ENCODE results near the gene GRAMD1A.

The GRAMD1A gene

DNA sequence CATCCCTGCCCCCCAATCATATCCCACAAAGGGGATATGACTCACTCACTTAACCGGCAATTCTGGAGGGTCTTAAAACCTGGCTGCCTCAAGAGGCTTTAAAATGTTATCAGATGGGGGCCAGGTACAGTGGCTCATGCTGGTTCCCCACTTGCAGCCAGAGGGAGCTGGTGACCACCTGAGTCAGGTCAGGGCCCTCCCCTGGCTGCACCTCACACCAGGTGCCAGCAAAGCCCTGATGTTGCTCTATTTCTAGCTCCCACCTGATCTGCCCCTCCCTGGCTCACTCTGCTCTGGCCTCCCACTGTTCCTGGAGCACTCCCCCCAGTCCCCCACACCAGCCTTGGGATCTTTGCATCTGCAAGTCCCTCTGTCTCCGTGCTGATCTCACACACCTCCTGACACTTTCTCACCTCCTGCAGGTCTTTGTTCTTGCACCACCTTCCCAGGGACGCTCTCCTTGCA is 55.6 kb downstream of the GRAMD1A start:
- no peak for DNase-seq (ENCODE audit: low read depth)

- no peak for DNase-seq (ENCODE audit: low read depth)
Measured at GRCh38 chr19:35056513-35057063, 56.5 kb downstream of the GRAMD1A start.

- DNase-seq (ENCODE audit: low read depth): no peak
Measured at GRCh38 chr19:35058370-35058769, 58.2 kb downstream of the GRAMD1A start.

DNA sequence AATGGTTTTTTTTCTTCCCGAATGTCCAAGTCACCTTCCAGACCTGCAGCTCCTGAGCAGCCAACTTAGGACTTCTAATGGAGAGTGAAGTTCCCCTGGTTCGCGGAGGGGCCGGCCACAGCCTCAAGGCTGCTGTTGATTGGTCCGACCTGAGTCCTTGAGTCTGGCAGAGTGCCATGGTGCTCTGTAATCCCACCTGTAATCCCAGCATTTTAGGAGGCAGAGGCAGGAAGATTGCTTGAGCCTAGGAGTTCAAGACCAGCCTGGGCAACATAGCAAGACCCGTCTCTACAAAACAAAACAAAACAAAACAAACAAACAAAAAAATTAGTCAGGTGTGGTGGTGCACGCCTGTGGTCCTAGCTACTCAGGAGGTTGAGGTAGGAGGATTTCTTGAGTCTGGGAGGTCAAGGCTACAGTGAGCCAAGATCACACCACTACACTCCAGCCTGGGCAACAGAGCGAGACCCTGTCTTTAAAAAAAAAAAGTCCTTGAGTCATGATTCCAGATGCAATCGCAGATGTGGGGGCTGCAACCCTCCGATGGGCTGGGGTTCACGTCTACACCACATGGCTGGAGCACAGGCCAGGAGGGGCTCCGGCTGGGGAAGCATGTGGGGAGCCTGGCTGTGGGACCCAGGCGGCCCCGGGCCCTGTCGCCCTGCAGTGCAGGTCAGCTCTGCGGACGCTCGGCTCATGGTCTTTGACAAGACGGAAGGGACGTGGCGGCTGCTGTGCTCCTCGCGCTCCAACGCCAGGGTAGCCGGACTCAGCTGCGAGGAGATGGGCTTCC is 59.1 kb downstream of the GRAMD1A start:
- no peak for DNase-seq (ENCODE audit: low read depth)

- DNase-seq (ENCODE audit: low read depth): no peak
Measured at GRCh38 chr19:35059799-35060091, 59.6 kb downstream of the GRAMD1A start.

DNA sequence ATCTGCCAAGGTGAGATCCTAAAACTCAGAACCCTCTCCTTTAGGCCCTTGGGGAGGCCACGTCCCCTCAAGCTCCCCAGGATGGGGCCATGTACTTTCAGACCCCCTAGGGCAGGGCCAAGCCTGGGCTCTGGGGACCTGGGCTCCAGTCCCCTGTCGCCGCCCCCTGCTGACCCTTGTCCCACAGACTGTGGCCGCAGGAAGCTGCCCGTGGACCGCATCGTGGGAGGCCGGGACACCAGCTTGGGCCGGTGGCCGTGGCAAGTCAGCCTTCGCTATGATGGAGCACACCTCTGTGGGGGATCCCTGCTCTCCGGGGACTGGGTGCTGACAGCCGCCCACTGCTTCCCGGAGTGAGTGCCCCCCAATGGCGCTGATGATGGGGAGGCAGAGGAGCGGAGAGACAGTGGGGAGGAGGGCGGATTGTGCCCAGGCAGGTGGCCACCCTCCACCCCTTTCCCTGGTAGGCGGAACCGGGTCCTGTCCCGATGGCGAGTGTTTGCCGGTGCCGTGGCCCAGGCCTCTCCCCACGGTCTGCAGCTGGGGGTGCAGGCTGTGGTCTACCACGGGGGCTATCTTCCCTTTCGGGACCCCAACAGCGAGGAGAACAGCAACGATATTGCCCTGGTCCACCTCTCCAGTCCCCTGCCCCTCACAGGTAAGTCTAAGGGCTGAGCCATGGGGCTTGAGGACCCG is 60.2 kb downstream of the GRAMD1A start:
- no peak for DNase-seq (ENCODE audit: low read depth)

DNA sequence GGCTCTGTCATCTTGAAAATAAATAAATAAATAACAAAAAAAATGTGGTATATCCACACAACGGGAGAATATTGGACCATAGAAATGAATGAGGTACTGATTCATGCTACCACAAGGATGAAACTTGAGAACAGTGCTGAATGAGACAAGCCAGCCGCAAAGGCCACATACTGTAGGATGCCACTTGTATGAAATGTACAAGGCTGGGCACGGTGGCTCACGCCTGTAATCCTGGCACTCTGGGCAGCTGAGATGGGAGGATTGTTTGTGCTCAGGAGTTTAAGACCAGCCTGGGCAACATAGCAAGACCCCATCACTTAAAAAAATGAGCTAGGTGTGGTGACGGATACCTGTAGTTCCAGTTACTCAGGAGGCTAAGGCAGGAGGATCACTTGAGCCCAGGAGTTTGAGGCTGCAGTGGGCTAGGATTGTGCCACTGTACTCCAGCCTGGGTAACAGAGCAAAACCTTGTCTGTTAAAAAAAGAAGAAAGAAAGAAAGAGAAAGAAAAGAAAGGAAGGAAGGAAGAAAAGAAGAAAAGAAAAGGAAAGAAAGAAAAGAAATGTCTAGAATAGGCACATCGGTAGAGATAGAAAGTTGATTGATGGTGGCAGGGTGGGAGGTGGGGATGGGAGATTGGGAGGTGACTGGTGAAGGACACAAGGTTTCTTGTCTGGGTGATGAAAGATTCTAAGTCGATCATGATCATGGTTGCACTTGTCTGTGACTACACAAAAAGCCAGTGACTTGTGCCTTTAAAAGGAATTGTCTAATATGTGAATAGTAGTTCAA is 61.7 kb downstream of the GRAMD1A start:
- DNase-seq (ENCODE audit: low read depth): no peak

GRCh38 chr19:35062942-35063341 is 62.8 kb downstream of the GRAMD1A start:
- DNase-seq (ENCODE audit: low read depth): no peak

- DNase-seq (ENCODE audit: low read depth): no peak
Measured at GRCh38 chr19:35063940-35064818, 64.1 kb downstream of the GRAMD1A start.

- DNase-seq (ENCODE audit: low read depth): no peak
Measured at GRCh38 chr19:35065574-35065973, 65.5 kb downstream of the GRAMD1A start.

DNA sequence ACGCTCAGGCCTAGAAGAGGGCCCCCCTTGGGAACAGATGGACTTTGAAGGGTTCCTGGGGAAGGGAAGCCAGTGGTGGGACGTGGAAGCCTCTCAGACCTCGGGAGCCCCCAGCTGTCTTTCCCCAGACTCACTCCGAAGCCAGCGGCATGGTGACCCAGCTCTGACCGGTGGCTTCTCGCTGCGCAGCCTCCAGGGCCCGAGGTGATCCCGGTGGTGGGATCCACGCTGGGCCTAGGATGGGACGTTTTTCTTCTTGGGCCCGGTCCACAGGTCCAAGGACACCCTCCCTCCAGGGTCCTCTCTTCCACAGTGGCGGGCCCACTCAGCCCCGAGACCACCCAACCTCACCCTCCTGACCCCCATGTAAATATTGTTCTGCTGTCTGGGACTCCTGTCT is 66.0 kb downstream of the GRAMD1A start:
- no peak for DNase-seq (ENCODE audit: low read depth)

- peak; percentile 89 for DNase-seq (ENCODE audit: low read depth)
Measured at GRCh38 chr19:35066691-35067563, 66.8 kb downstream of the GRAMD1A start.

DNA sequence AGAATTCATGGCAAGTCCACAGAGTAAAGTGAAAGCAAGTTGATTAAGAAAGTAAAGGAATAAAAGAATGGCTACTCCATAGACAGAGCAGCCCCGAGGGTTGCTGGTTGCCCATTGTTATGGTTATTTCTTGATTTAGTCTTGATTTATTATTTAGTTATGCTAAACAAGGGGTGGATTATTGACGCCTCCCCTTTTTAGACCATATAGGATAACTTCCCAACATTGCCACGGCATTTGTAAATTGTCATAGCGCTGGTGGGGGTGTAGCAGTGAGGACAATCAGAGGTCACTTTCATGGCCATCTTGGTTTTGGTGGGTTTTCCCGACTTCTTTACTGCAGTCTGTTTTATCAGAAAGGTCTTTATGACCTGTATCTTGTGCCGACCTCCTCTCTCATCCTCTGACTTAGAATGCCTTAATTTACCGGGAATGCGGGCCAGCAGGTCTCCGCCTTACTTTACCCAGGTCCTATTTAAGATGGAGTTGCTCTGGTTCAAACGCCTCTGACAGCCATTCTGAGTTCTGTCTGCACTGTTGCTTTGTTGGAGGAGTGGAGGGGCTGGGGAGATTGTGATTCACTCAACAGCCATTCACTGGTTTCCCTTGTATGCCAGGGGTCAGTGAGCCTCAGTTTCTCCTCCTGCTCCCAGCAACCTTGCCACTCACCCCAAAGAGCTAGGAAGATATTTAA is 69.0 kb downstream of the GRAMD1A start:
- DNase-seq (ENCODE audit: low read depth): no peak

- DNase-seq (ENCODE audit: low read depth): no peak
Measured at GRCh38 chr19:35069696-35070095, 69.6 kb downstream of the GRAMD1A start.

GRCh38 chr19:35070471-35070870 is 70.3 kb downstream of the GRAMD1A start:
- no peak for DNase-seq (ENCODE audit: low read depth)

- DNase-seq (ENCODE audit: low read depth): no peak
Measured at GRCh38 chr19:35073516-35073915, 73.4 kb downstream of the GRAMD1A start.

- no peak for DNase-seq (ENCODE audit: low read depth)
Measured at GRCh38 chr19:35073941-35074340, 73.8 kb downstream of the GRAMD1A start.

DNA sequence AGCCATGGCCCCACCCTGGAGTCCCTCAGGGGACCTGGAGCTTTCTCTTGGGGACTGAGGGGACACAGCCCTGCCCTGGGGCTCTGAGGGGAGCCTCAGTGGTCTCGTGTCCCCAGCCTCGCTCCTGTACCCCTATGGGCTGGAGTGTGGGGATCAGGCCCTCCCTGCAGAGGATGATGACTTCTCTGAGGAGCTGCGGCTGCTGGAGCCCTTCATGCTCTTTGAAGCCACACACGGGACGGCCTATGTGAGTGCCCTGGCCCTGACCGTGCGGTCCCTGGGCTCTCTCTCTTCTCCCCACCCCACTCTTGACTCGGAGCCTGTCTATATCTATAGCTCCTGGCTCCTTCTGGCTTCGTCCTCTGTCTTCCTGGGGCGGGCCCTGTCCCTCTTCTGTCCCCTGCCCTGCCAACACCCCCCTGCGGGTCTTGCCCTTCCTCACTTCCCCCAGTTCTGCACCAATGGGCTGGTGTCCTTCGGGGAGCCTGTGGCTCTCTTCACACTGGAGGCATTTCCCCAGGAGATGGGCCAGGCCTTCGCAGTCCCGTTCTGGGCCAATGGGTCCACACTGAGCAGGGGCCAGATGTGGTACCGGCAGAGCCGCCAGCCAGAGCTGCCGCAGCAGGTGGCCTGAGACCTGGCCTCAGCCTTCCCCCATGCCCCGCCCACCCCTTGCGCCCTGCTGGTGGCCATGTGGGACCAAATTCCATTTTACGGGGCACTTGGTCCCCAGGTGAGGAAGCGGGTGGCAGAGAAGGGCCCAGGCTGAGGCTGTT is 74.5 kb downstream of the GRAMD1A start:
- DNase-seq (ENCODE audit: low read depth): no peak

Measured in stimulated activated CD8-positive, alpha-beta memory T cell treated with anti-CD3 and anti-CD28 coated beads, Interleukin-7, amount 100 ng/mL, for 24 hours (primary cell).